Measurements from ENCODE around the gene RAB6B.

- TF ChIP-seq, protein P1, sequence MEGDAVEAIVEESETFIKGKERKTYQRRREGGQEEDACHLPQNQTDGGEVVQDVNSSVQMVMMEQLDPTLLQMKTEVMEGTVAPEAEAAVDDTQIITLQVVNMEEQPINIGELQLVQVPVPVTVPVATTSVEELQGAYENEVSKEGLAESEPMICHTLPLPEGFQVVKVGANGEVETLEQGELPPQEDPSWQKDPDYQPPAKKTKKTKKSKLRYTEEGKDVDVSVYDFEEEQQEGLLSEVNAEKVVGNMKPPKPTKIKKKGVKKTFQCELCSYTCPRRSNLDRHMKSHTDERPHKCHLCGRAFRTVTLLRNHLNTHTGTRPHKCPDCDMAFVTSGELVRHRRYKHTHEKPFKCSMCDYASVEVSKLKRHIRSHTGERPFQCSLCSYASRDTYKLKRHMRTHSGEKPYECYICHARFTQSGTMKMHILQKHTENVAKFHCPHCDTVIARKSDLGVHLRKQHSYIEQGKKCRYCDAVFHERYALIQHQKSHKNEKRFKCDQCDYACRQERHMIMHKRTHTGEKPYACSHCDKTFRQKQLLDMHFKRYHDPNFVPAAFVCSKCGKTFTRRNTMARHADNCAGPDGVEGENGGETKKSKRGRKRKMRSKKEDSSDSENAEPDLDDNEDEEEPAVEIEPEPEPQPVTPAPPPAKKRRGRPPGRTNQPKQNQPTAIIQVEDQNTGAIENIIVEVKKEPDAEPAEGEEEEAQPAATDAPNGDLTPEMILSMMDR (IDR thresholded peaks at IDR 0.05; ENCODE audit: low read depth, low read length) = no peak
- TF ChIP-seq EZH2phosphoT487 (IDR thresholded peaks at IDR 0.05; ENCODE audit: low read depth) = no peak
Observed at GRCh38 chr3:133892541-133893231, 3.0 kb downstream of the RAB6B start.

All from OCI-LY3 (cell line).